ENCODE measurements around the gene GPBP1L1. TPM values are rescaled to one million over a fixed set of nuclear protein-coding genes. Genes with fewer than 3 reads are reported as not detected.

Gene GPBP1L1
- total RNA-seq, 1 experiment from 2014 or later = 110 TPM

GRCh38 chr1:45716700-45717099, 30.4 kb upstream of the GPBP1L1 start (continued):
- TF ChIP-seq EZH2phosphoT487 (IDR thresholded peaks at IDR 0.05; ENCODE audit: borderline replicate concordance) = no peak
- TF ChIP-seq YY1 (IDR thresholded peaks at IDR 0.05; ENCODE audit: extremely low read depth, insufficient replicate concordance, low read depth, low read length) = no peak
- TF ChIP-seq ZNF274 (IDR thresholded peaks at IDR 0.05; ENCODE audit: low read depth, low read length) = no peak

- Histone ChIP-seq H4K20me1 (ENCODE audit: insufficient read depth) (no peaks in the 10 kb centered on the region), H3K9me2 (ENCODE audit: insufficient read depth) (no peaks in the 10 kb centered on the region), H3K4me1 (ENCODE audit: control insufficient read depth in 1 of 2, insufficient read depth in 2 of 2, low read length in 2 of 2) (no peaks in the 10 kb centered on the region; a peak in 2 of 4 replicates), H3K4me3 (replicated peaks in 1 of 2; ENCODE audit: low read depth in 1 of 2, low read length in 2 of 2) (no peak overlapping the region), H3K79me2 (ENCODE audit: insufficient read depth, low read length) (no peaks in the 10 kb centered on the region), H3K4me2 (ENCODE audit: low read length) (no peak overlapping the region), H3K9me3 (ENCODE audit: control insufficient read depth in 1 of 2, insufficient read depth in 1 of 2, low read depth in 1 of 2, low read length in 2 of 2) (no peaks in the 10 kb centered on the region), H3K27me3 (ENCODE audit: insufficient read depth, low read length) (no peaks in the 10 kb centered on the region), H3K9ac (ENCODE audit: low read length) (no peak overlapping the region), H3K27ac (ENCODE audit: low read depth, low read length) (no peak overlapping the region), H2AFZ (ENCODE audit: low read depth, low read length, poor library complexity, severe bottlenecking) (no peak overlapping the region), H3K36me3 (ENCODE audit: control insufficient read depth in 1 of 2, insufficient read depth in 2 of 2, low read length in 2 of 2) (no peaks in the 10 kb centered on the region)
- BruUV-seq (replicated peaks) = no TSS peak
- intact Hi-C loops (cut with micrococcal nuclease) = no loop called here
- no peak for TF ChIP-seq TCF7L2 (IDR thresholded peaks at IDR 0.05; ENCODE audit: borderline replicate concordance, extremely low read depth, insufficient read depth, insufficient read length)
- ATAC-seq = no peak
- POLR2A ChIA-PET = no interaction called here
- CTCF ChIA-PET = no interaction called here
- no peak for DNase-seq (ENCODE audit: low read depth, low spot score)
- RAD21 ChIA-PET (ENCODE audit: low non-redundant PET in 1 of 2, low total read pairs in 2 of 2, uncharacterized antibody in 2 of 2, unreplicated experiment in 2 of 2) = no interaction called here
Measured at GRCh38 chr1:45713711-45714110, 27.4 kb upstream of the GPBP1L1 start.

DNA sequence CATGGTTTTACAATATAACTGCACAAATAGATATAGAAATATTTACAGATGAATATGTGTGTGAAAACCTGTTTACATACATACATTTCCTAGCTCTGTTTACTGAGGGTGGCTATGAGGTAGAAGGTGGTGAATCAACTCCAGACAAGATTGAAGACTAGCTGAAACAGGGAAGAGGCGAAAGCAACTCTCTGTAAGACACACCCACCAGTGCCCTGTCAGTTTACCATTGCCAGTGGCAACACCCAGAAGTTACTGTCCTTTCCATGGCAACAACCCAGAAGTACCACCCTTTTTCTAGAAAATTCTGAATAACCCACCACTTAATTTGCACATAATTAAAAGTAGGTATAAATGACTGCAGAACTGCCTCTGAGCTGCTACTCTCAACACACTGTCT, 18.3 kb upstream of the GPBP1L1 start:
- no peak overlapping the region for H3K9ac ChIP-seq (ENCODE audit: low read length)
- H3K4me2 ChIP-seq (ENCODE audit: low read length) = no peak overlapping the region
- H3K4me3 ChIP-seq (replicated peaks in 1 of 2; ENCODE audit: low read depth in 1 of 2, low read length in 2 of 2) = no peak overlapping the region
- POLR2A ChIA-PET = no interaction called here
- H3K27ac ChIP-seq (ENCODE audit: low read depth, low read length) = no peak overlapping the region
- no peaks in the 10 kb centered on the region for H3K9me2 ChIP-seq (ENCODE audit: insufficient read depth)
- RAD21 ChIA-PET (ENCODE audit: low non-redundant PET in 1 of 2, low total read pairs in 2 of 2, uncharacterized antibody in 2 of 2, unreplicated experiment in 2 of 2) = no interaction called here
- H4K20me1 ChIP-seq (ENCODE audit: insufficient read depth) = no peaks in the 10 kb centered on the region
- H3K27me3 ChIP-seq (ENCODE audit: insufficient read depth, low read length) = no peaks in the 10 kb centered on the region
- TF ChIP-seq POLR2A (IDR thresholded peaks at IDR 0.05; ENCODE audit: borderline replicate concordance, extremely low read depth, insufficient read depth, insufficient read length) (no peak), ATF3 (IDR thresholded peaks at IDR 0.05) (no peak), ZNF274 (IDR thresholded peaks at IDR 0.05; ENCODE audit: low read depth, low read length) (no peak), JUND (IDR thresholded peaks at IDR 0.05) (no peak), FOSL1 (IDR thresholded peaks at IDR 0.05; ENCODE audit: low read depth) (no peak), RAD21 (IDR thresholded peaks at IDR 0.05; ENCODE audit: low read depth) (no peak), EZH2phosphoT487 (IDR thresholded peaks at IDR 0.05; ENCODE audit: borderline replicate concordance) (no peak), EZH2 (IDR thresholded peaks at IDR 0.05) (no peak), POLR2AphosphoS5 (IDR thresholded peaks at IDR 0.05; ENCODE audit: low read depth, low read length) (no peak), SRF (IDR thresholded peaks at IDR 0.05; ENCODE audit: low read depth) (no peak)
- TF ChIP-seq, protein P1, sequence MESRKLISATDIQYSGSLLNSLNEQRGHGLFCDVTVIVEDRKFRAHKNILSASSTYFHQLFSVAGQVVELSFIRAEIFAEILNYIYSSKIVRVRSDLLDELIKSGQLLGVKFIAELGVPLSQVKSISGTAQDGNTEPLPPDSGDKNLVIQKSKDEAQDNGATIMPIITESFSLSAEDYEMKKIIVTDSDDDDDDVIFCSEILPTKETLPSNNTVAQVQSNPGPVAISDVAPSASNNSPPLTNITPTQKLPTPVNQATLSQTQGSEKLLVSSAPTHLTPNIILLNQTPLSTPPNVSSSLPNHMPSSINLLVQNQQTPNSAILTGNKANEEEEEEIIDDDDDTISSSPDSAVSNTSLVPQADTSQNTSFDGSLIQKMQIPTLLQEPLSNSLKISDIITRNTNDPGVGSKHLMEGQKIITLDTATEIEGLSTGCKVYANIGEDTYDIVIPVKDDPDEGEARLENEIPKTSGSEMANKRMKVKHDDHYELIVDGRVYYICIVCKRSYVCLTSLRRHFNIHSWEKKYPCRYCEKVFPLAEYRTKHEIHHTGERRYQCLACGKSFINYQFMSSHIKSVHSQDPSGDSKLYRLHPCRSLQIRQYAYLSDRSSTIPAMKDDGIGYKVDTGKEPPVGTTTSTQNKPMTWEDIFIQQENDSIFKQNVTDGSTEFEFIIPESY (IDR thresholded peaks at IDR 0.05; ENCODE audit: extremely low read depth, insufficient replicate concordance, low read length) = no peak
- no peak overlapping the region for H2AFZ ChIP-seq (ENCODE audit: low read depth, low read length, poor library complexity, severe bottlenecking)
- ATAC-seq = no peak
- no peak for DNase-seq (ENCODE audit: low read depth, low spot score)
- no peaks in the 10 kb centered on the region; a peak in 1 of 4 replicates for H3K9me3 ChIP-seq (ENCODE audit: control insufficient read depth in 1 of 2, insufficient read depth in 1 of 2, low read depth in 1 of 2, low read length in 2 of 2)
- CTCF ChIA-PET = no interaction called here
- no peaks in the 10 kb centered on the region for H3K79me2 ChIP-seq (ENCODE audit: insufficient read depth, low read length)
- H3K36me3 ChIP-seq (ENCODE audit: control insufficient read depth in 1 of 2, insufficient read depth in 2 of 2, low read length in 2 of 2) = no peaks in the 10 kb centered on the region
- BruUV-seq (replicated peaks) = no TSS peak
- H3K4me1 ChIP-seq (ENCODE audit: control insufficient read depth in 1 of 2, insufficient read depth in 2 of 2, low read length in 2 of 2) = no peaks in the 10 kb centered on the region
- intact Hi-C loops (cut with micrococcal nuclease) = no loop called here

Data from HCT116 (cell line).